HG03175 (cell line): ENCODE measurements around the gene GYS2.

Source experiments
- ATAC-seq: cut with Tn5 transposase; IDR thresholded peaks from one replicate; pipeline ENCODE4 v1.9.1; 2021; ENCODE audit warnings: mild to moderate bottlenecking, moderate library complexity; ENCODE audit not compliant: unreplicated experiment

The GYS2 gene

GRCh38 chr12:21509768-21510167 lies 94.9 kb downstream of the GYS2 start:
- ATAC-seq: peak; percentile 95

- no peak for ATAC-seq
These were observed 96.8 kb downstream of the GYS2 start for GRCh38 chr12:21507849-21508248.

GRCh38 chr12:21505888-21506287 lies 98.8 kb downstream of the GYS2 start:
- ATAC-seq: no peak

- no peak for ATAC-seq
These were observed 101.8 kb downstream of the GYS2 start for GRCh38 chr12:21502872-21503271.

GRCh38 chr12:21502164-21502496 lies 102.5 kb downstream of the GYS2 start:
- peak; percentile 7 for ATAC-seq

GRCh38 chr12:21501258-21502163 lies 103.1 kb downstream of the GYS2 start, which contains the start of the genes GOLT1B and RECQL:
Gene GOLT1B (plus strand): TSS chr12:21501789. CDS start chr12:21501924, 135 bp downstream.
Gene RECQL (minus strand): TSS chr12:21501635. CDS start chr12:21499570, 2,065 bp downstream.
- ATAC-seq: peak; percentile 99

GRCh38 chr12:21500786-21501257 lies 103.8 kb downstream of the GYS2 start:
- peak; percentile 1 for ATAC-seq

GRCh38 chr12:21499765-21500164 lies 104.9 kb downstream of the GYS2 start:
- ATAC-seq: no peak
